ENCODE results near the gene ROR1. TPM values are rescaled to one million over a fixed set of nuclear protein-coding genes. Genes with fewer than 3 reads are reported as not detected.

ROR1 gene
- polyA plus RNA-seq, 1 experiment = 7.1 TPM

GRCh38 chr1:64184003-64184440 is 410.2 kb downstream of the ROR1 start:
- CTCF ChIA-PET = interaction anchor here (0.8 to 2.2 kb wide), 4 partner anchors 20 to 510 kb away, joined by 3 to 7 read pairs (median 4); no protein-coding TSS in a partner anchor
- Histone ChIP-seq H3K9me3 (ENCODE audit: control insufficient read depth, insufficient read depth, low read length) (no peaks in the 10 kb centered on the region), H3K27ac (ENCODE audit: low read depth, low read length) (no peak overlapping the region), H3K4me3 (ENCODE audit: low read depth, low read length) (no peak overlapping the region), H3K27me3 (ENCODE audit: control insufficient read depth, insufficient read depth, low read length) (no peaks in the 10 kb centered on the region)
- POLR2A ChIA-PET = interaction anchor here (0.6 to 1.2 kb wide), 3 partner anchors 11 to 510 kb away, joined by 3 to 6 read pairs (median 4); no protein-coding TSS in a partner anchor
- TF ChIP-seq CTCF (IDR thresholded peaks at IDR 0.05; ENCODE audit: low read depth, low read length) = no peak
- no peak for DNase-seq (ENCODE audit: low read depth, low spot score)

GRCh38 chr1:64186138-64186897 is 412.5 kb downstream of the ROR1 start:
- CTCF ChIA-PET = no interaction called here
- DNase-seq (ENCODE audit: low read depth, low spot score) = no peak
- POLR2A ChIA-PET = no interaction called here
- TF ChIP-seq CTCF (IDR thresholded peaks at IDR 0.05; ENCODE audit: low read depth, low read length) = no peak
- H3K27me3 ChIP-seq (ENCODE audit: control insufficient read depth, insufficient read depth, low read length) = no peaks in the 10 kb centered on the region
- no peaks in the 10 kb centered on the region for H3K9me3 ChIP-seq (ENCODE audit: control insufficient read depth, insufficient read depth, low read length)
- no peak overlapping the region for H3K27ac ChIP-seq (ENCODE audit: low read depth, low read length)
- no peak overlapping the region for H3K4me3 ChIP-seq (ENCODE audit: low read depth, low read length)

- POLR2A ChIA-PET = no interaction called here
- no peak for TF ChIP-seq CTCF (IDR thresholded peaks at IDR 0.05; ENCODE audit: low read depth, low read length)
- H3K9me3 ChIP-seq (ENCODE audit: control insufficient read depth, insufficient read depth, low read length) = no peaks in the 10 kb centered on the region
- CTCF ChIA-PET = no interaction called here
- no peak for DNase-seq (ENCODE audit: low read depth, low spot score)
- H3K4me3 ChIP-seq (ENCODE audit: low read depth, low read length) = no peak overlapping the region
- H3K27ac ChIP-seq (ENCODE audit: low read depth, low read length) = no peak overlapping the region
- H3K27me3 ChIP-seq (ENCODE audit: control insufficient read depth, insufficient read depth, low read length) = no peaks in the 10 kb centered on the region
Observed at GRCh38 chr1:64186898-64187280, 413.1 kb downstream of the ROR1 start.

- Histone ChIP-seq H3K27me3 (ENCODE audit: control insufficient read depth, insufficient read depth, low read length) (no peaks in the 10 kb centered on the region), H3K9me3 (ENCODE audit: control insufficient read depth, insufficient read depth, low read length) (no peaks in the 10 kb centered on the region), H3K4me3 (ENCODE audit: low read depth, low read length) (no peak overlapping the region), H3K27ac (ENCODE audit: low read depth, low read length) (no peak overlapping the region)
- ChIA-PET POLR2A (no interaction called here), CTCF (no interaction called here)
- TF ChIP-seq CTCF (IDR thresholded peaks at IDR 0.05; ENCODE audit: low read depth, low read length) = no peak
- DNase-seq (ENCODE audit: low read depth, low spot score) = no peak
Observed at GRCh38 chr1:64187646-64188045, 413.8 kb downstream of the ROR1 start.

- no peaks in the 10 kb centered on the region for H3K9me3 ChIP-seq (ENCODE audit: control insufficient read depth, insufficient read depth, low read length)
- H3K4me3 ChIP-seq (ENCODE audit: low read depth, low read length) = no peak overlapping the region
- no peak for TF ChIP-seq CTCF (IDR thresholded peaks at IDR 0.05; ENCODE audit: low read depth, low read length)
- CTCF ChIA-PET = interaction anchor here (2.4 kb wide), 1 partner anchor 54 kb away, joined by 5 read pairs; no protein-coding TSS in a partner anchor
- no peak overlapping the region for H3K27ac ChIP-seq (ENCODE audit: low read depth, low read length)
- no peak for DNase-seq (ENCODE audit: low read depth, low spot score)
- POLR2A ChIA-PET = no interaction called here
- no peaks in the 10 kb centered on the region for H3K27me3 ChIP-seq (ENCODE audit: control insufficient read depth, insufficient read depth, low read length)
Observed at GRCh38 chr1:64192290-64192689, 418.5 kb downstream of the ROR1 start.
